H1 (cell line): Measurements from ENCODE around the gene PLOD1.

Experiments
- BRCA1 ChIP-seq: IDR thresholded peaks from 2 replicates; pipeline ENCODE4 v1.6.1; 2012; ENCODE audit warnings: low read depth, low read length, improper control_type of control experiment
- CEBPB ChIP-seq: IDR thresholded peaks from 2 replicates; pipeline ENCODE4 v1.6.1; 2012; ENCODE audit warnings: low read depth, low read length
- CHD1 ChIP-seq: IDR thresholded peaks from 2 replicates; pipeline ENCODE4 v1.6.1; 2012; ENCODE audit warnings: low read depth, low read length, improper control_type of control experiment
- EP300 ChIP-seq, 2 experiments: IDR thresholded peaks; 1 replicate in 1 of 2; 2 replicates in 1 of 2; pipeline ENCODE4 v1.6.1; 2011 to 2012; ENCODE audit warnings: low read depth in 2 of 2, low read length in 2 of 2, mild to moderate bottlenecking in 2 of 2, borderline replicate concordance in 1 of 2, inconsistent platforms in 1 of 2, moderate library complexity in 1 of 2
- JUN ChIP-seq: IDR thresholded peaks from 2 replicates; pipeline ENCODE4 v1.6.1; 2011; ENCODE audit warnings: low read depth, mild to moderate bottlenecking, improper control_type of control experiment, low read length
- KDM5A ChIP-seq: fragments of 200-600 bp; IDR thresholded peaks from 2 replicates; pipeline ENCODE4 v1.7.1; 2012; ENCODE audit warnings: mild to moderate bottlenecking, low read length, inconsistent platforms, mixed read lengths
- NRF1 ChIP-seq: IDR thresholded peaks from 2 replicates; pipeline ENCODE4 v1.6.1; 2011; ENCODE audit warnings: mild to moderate bottlenecking, low read depth, low read length, improper control_type of control experiment
- RFX5 ChIP-seq: IDR thresholded peaks from 2 replicates; pipeline ENCODE4 v1.6.1; 2011; ENCODE audit warnings: low read depth, low read length, improper control_type of control experiment, borderline replicate concordance
- TF ChIP-seq, protein P1 (sequence below), 3 experiments: IDR thresholded peaks; 1 replicate in 2 of 3; 2 replicates in 1 of 3; pipeline versions ENCODE4 v1.5.1 to v1.6.1; 2011; ENCODE audit warnings: low read length in 3 of 3, mild to moderate bottlenecking in 3 of 3, inconsistent platforms in 2 of 3, low read depth in 1 of 3, moderate library complexity in 1 of 3; ENCODE audit not compliant: insufficient read depth in 1 of 3; ENCODE audit errors: control extremely low read depth in 1 of 3
- TF ChIP-seq, protein P2 (sequence below): IDR thresholded peaks from 2 replicates; pipeline ENCODE4 v1.6.1; 2011; ENCODE audit warnings: low read length, improper control_type of control experiment

DNA sequence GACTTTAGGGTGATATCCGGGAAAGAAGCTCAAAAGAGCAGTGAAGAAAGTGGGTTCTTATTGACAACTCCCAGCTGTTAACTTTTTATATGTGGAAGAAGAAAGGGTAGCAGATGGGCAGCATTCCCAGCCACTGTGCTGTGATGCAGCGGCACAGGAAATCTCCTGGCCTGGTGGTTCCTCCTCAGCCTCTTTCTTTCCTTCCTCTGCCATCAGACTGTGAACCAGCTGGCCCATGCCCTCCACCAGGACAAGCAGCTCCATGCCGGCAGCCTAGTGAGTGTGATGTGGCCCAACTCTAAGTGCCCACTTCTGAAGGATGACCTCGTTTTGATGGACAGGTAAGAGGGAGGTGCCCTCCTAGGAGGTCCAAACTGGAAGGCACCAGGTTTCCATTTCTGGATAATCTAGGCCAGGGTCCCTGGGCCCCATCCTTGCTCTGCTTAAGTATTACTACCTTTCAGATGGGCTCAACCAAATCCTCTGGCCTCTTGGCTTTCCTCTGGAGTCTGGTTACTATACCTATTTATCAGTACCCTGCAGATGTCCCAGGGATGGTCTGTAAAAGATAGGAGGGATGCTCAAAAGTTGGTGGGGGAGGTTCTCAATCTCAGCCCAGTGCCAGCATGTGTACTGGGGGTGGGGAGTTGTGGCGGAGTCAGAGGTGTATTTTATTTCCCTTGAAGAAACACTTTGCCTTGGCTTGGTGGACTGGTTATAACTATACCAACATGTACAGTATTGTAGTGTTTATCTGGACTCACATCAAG lies 62.7 kb downstream of the PLOD1 start:
- TF ChIP-seq NRF1 (no peak), CEBPB (no peak), JUN (no peak), KDM5A (no peak), RFX5 (no peak), CHD1 (no peak), EP300 (IDR thresholded peaks at IDR 0.05; ENCODE audit: borderline replicate concordance in 1 of 2, low read depth in 2 of 2, low read length in 2 of 2) (no peak), BRCA1 (no peak)
- TF ChIP-seq, protein P1, sequence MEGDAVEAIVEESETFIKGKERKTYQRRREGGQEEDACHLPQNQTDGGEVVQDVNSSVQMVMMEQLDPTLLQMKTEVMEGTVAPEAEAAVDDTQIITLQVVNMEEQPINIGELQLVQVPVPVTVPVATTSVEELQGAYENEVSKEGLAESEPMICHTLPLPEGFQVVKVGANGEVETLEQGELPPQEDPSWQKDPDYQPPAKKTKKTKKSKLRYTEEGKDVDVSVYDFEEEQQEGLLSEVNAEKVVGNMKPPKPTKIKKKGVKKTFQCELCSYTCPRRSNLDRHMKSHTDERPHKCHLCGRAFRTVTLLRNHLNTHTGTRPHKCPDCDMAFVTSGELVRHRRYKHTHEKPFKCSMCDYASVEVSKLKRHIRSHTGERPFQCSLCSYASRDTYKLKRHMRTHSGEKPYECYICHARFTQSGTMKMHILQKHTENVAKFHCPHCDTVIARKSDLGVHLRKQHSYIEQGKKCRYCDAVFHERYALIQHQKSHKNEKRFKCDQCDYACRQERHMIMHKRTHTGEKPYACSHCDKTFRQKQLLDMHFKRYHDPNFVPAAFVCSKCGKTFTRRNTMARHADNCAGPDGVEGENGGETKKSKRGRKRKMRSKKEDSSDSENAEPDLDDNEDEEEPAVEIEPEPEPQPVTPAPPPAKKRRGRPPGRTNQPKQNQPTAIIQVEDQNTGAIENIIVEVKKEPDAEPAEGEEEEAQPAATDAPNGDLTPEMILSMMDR (IDR thresholded peaks at IDR 0.05; ENCODE audit: control extremely low read depth in 1 of 3, insufficient read depth in 1 of 3, low read depth in 1 of 3, low read length in 3 of 3): no peak
- TF ChIP-seq, protein P2, sequence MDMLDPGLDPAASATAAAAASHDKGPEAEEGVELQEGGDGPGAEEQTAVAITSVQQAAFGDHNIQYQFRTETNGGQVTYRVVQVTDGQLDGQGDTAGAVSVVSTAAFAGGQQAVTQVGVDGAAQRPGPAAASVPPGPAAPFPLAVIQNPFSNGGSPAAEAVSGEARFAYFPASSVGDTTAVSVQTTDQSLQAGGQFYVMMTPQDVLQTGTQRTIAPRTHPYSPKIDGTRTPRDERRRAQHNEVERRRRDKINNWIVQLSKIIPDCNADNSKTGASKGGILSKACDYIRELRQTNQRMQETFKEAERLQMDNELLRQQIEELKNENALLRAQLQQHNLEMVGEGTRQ: no peak
